ENCODE data around the gene UBD.

The UBD gene

DNA sequence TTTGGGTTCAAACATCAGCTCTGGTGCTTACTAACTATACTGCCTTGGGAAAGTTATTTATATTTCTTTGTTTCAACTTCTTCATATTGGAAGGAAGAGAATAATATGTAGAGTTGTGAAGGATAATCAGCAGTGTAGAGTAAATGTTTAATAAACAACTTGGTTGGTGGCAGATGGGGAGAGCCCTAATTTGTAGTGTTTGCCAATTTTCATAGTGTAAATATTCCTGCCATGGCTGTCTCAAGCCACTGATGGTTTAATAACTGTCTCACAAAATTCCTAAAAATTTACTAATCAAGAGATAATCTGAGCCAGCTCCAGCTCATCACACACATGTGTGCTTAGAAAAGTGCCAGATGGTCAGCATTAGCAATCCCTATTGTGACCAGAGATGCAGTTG, 25.3 kb upstream of the UBD start, which contains the start of gene OR2H2:
OR2H2 (plus strand) TSS at position 301 of the 400 bp plus-strand sequence. CDS start 2,824 bp downstream, outside the sequence.
- TF ChIP-seq, protein P1, sequence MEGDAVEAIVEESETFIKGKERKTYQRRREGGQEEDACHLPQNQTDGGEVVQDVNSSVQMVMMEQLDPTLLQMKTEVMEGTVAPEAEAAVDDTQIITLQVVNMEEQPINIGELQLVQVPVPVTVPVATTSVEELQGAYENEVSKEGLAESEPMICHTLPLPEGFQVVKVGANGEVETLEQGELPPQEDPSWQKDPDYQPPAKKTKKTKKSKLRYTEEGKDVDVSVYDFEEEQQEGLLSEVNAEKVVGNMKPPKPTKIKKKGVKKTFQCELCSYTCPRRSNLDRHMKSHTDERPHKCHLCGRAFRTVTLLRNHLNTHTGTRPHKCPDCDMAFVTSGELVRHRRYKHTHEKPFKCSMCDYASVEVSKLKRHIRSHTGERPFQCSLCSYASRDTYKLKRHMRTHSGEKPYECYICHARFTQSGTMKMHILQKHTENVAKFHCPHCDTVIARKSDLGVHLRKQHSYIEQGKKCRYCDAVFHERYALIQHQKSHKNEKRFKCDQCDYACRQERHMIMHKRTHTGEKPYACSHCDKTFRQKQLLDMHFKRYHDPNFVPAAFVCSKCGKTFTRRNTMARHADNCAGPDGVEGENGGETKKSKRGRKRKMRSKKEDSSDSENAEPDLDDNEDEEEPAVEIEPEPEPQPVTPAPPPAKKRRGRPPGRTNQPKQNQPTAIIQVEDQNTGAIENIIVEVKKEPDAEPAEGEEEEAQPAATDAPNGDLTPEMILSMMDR (conservative IDR thresholded peaks at IDR 0.05; ENCODE audit: low read depth, low read length) = no peak
- DNase-seq (ENCODE audit: low read depth) = no peak
- no peak within 1 kb of the TSS for H3K4me3 ChIP-seq (ENCODE audit: low read length)

DNA sequence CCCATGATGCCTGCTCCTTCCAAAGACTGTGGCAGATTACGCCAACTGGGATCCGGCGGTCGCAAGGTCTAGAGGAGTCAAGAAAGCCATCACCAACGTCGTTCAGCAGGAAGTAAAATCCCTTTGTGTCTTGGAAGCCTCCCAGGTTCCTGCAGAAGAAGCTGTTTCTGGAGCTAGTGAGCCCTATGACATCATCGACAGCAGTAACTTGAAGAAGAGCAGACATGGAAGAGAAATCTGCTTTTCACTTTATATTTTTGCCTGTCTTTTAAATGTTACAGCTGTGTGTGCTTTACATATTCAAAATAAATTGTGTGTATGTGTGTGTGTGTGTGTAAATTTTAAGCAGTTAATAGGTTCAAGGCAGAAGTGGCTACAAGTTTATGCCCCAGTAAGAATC, 18.0 kb upstream of the UBD start:
- TF ChIP-seq, protein P1 (conservative IDR thresholded peaks at IDR 0.05; ENCODE audit: low read depth, low read length) = no peak
- H3K4me3 ChIP-seq (ENCODE audit: low read length) = no peak overlapping the region
- no peak for DNase-seq (ENCODE audit: low read depth)

DNA sequence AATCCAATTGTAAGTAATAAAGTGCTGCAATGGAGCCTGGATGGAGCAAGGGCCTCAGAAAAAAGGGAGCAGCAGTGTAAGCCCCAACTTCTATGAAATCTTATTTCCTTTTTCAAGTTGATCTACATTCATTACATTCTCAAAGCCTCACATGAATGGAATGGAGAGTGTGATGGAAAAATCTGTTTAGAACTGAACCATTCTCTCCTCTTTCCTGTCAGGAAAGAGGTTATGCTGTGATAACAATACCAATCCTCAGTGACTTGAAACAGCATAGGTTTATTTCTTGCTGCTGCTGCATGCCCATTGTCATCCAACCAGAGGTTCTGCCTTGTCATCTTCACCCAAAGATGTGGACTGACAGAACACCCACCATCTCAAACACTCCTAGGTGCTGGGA, 16.5 kb upstream of the UBD start:
- H3K4me3 ChIP-seq (ENCODE audit: low read length) = no peak overlapping the region
- DNase-seq (ENCODE audit: low read depth) = no peak
- TF ChIP-seq, protein P1 (conservative IDR thresholded peaks at IDR 0.05; ENCODE audit: low read depth, low read length) = no peak

DNA sequence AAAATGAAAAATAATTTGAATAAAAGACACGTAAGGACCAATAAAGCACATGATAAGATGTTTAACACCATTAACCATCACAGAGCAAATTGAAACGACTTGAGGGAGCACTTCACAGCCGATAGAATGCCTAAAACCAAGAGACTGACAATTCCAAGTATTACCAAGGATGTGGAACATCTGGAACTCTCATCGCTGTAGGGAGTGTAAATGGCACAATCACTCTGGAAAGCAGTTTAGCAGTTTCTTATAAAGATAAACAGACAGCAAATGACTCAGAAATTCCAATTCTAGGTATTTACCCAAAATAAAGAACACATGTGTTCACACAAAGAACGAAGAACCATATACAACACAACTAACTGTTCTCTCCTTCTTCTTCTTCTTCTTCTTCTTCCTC, 8.5 kb upstream of the UBD start:
- TF ChIP-seq, protein P1 (conservative IDR thresholded peaks at IDR 0.05; ENCODE audit: low read depth, low read length) = no peak
- DNase-seq (ENCODE audit: low read depth) = no peak
- H3K4me3 ChIP-seq (ENCODE audit: low read length) = no peak overlapping the region

DNA sequence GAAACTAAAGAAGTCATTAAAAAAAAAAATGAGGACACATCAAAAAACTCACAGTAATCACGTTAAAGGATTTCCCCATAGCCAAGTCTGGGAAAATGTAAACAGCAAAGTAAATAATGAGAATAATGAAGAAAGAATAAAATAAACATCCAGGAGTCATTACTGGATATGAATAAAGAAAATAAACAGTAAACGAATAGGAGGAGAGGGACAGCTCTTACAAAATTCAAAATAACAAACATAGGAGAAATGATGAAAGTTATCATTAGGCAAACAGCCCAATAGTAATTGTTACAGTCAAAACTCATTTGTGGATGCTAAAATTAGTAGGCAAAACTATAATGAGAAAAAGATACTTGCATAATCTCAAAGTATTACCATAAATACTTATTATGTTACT, 8.0 kb upstream of the UBD start:
- no peak for DNase-seq (ENCODE audit: low read depth)
- TF ChIP-seq, protein P1 (conservative IDR thresholded peaks at IDR 0.05; ENCODE audit: low read depth, low read length) = no peak
- H3K4me3 ChIP-seq (ENCODE audit: low read length) = no peak overlapping the region

DNA sequence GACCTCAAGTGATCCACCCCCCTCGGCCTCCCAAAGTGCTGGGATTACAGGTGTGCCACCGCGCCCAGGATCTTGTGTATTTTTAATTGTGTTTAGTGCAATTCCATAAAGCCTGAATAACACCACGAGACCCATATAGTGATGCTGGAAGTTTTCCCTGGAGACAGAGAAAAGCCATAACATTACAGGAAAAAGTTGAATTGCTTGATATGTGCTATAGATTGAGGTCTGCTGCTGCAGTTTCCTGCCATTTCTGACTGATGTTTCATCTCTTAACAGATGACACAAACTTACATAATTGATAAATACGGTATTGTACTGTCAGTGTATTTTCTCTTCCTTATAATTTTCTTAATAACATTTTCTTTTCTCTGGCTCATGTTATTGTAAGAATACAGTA, 7.3 kb upstream of the UBD start:
- TF ChIP-seq, protein P1 (conservative IDR thresholded peaks at IDR 0.05; ENCODE audit: low read depth, low read length) = no peak
- DNase-seq (ENCODE audit: low read depth) = no peak
- no peak overlapping the region for H3K4me3 ChIP-seq (ENCODE audit: low read length)

DNA sequence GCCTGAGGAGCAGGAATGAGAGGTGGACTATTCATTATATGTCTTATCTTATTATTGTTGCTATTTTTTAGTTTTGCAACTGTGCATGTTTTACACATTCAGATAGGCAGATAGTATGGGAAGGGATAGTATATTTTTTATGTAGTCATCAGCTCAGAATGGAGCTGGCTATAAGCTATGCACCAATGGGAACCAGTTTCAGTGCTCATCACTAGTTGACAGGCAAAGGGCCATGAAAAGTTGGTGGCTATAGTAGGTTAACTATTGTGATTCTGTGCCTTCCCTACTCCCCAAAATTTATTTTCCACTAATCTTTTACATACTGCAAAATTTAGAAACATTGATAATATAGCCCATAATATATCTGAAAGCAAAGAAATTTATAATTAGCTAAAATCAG, 5.3 kb upstream of the UBD start:
- no peak for DNase-seq (ENCODE audit: low read depth)
- no peak overlapping the region for H3K4me3 ChIP-seq (ENCODE audit: low read length)
- TF ChIP-seq, protein P1 (conservative IDR thresholded peaks at IDR 0.05; ENCODE audit: low read depth, low read length) = no peak
